DMS153 treated with DMSO at 0.1 percent for 48 hours (cell line): ENCODE data around the gene NEK11.
A peak's percentile ranks its signal among the peaks of the same experiment; 100 is the strongest.

Source experiments
- DNase-seq: peaks from one replicate; lab custom pipeline; 2025; ENCODE audit not compliant: unreplicated experiment; lab: John Stamatoyannopoulos, UW

Gene NEK11

DNA sequence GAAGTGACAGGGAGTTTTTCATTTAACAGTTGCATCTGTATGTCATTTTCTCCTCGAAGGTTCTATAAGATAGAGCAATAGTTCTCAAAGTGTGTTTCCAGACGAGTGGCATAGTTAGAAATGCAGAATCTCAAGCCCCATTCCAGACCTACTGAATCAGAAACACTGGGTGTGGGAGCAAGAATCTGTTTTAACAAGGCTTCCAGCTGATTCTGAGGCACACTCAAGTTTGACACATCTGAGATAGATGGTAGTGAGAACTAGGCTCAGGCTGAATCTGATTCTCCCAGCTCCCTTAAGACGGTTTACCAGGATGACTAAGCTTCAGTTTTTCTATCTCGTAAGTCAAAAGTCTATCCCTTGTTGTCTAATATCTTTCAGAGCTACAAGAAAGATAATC lies 195.1 kb downstream of the NEK11 start:
- no peak for DNase-seq

DNA sequence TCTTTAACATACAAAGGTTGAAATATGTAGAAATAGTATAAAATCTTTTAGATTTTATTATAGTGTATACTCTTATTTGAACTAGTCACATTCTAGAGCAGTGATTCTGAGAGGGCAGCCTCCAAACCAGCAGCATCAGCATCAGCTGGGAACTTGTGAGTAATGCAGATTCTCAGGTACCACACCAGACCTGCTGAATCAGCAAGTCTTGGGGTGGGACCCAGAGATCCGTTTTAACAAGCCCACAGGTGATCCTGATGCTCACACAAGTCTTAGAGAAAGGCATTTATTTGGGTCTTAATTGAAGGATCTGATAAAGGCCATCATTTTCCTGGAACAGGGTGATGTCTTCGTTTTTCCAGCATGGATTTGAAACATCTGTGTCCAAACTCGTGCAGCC lies 195.9 kb downstream of the NEK11 start:
- no peak for DNase-seq

DNA sequence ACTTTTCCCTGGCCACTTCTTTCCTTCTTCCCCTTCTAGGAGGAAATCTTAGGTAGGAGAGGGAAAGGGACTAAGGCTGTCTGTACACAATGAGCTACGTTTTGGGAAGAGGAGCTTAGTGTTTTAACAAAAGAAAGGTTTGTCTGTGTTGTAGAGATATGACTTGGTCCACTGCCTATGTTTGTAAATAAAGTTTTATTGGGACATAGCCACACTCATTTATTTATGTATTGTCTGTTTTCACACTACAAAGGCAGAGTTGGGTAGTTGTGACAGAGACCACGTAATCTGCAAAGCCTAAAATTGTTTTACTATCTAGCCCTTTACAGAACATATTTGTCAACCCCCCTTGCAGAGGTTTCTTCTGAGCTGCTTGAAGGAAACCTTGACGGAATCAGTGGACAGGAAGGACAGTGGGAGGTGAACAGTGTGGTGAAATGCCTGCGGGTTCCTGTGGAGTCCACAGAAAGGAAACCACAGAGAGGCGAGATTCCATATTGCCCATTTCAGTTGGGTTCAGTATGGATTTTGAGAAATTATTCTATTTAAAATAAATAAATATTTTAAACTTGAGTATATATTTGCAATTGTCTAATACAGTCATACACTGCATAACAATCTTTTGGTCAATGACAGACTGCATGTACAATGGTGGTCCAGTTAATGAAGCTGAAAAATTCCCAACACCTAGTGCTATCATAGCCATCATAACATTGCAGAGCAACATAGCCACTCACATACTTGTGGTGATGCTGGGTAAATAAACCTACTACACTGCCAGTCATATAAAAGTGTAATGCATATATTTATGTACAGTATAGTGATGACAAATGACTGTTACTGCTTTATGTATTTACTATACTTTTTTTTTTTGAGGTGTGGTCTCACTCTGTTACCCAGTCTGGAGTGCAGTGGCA lies 197.0 kb downstream of the NEK11 start:
- DNase-seq = no peak

DNA sequence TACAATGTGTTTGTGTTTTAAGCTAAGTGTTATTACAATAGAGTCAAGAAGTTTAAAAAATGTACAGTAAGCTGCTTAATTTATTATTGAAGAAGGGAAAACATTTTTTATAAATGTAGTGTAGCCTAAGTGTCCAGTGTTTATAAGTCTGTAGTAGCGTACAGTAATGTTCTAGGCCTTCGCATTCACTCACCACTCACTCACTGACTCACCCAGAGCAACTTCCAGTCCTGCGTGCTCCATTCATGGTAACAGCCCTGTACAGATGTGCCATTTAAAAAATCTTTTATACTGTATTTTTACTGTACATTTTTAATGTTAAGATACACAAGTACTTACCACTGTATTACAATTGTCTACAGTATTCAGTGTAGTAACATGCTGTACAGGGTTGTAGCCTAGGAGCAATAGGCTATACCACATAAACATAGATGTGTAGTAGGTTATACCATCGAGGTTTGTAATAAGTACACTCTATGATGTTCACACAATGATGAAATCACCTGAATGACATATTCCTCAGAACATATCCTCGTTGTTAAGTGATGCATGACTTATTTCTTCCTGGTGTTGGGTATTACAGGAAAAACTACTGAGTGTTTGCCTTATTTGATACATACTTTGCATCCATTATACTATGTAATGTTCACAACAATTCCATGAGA lies 198.3 kb downstream of the NEK11 start:
- DNase-seq = no peak

DNA sequence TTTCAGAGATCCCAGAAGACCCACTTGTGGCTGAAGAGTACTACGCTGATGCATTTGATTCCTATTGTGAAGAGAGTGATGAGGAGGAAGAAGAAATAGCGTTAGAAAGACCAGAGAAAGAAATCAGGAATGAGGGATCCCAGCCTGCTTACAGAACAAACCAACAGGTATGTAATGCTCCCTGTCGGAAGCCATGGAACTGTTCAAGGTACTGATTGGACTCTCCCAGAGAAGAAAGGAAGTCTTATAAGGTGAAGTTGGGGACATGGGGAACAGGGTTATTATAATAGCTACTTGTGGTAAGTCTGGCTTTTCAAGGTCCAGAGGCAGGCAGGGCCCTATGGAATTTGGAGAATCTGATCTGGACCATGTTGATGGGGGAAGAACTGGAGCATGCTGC lies 201.8 kb downstream of the NEK11 start:
- no peak for DNase-seq

DNA sequence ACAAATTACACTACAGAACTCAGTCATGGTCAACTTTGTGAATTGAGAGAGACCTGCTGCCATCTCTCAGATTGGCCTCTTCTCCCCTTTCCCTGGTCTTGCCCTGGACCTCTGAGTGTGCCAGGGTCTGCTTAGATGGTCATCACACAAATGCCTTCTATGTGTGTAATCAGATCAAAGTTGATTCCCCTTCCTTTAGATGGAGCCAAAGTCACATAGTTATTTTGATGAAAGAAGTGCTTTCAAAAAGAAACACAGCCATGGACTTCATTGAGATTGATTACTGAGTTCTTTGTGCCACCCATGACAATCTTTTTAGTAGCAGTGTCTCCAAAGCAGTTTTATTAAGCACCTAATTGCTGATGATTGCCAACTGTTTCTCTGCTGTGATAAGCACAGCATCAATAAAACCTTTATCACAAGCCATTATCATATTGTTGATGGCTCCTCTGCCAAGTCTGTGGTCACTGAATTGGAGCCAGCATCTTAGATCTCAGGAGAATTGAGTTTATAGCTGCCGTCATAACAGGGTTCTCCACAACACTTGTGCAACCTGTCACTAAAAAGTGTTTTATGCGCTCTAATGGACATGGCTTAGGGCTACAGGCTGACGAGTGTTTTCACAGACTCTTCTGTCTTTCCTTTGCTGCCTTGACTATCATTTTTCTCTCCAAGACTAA lies 205.2 kb downstream of the NEK11 start:
- peak; percentile 71 for DNase-seq

DNA sequence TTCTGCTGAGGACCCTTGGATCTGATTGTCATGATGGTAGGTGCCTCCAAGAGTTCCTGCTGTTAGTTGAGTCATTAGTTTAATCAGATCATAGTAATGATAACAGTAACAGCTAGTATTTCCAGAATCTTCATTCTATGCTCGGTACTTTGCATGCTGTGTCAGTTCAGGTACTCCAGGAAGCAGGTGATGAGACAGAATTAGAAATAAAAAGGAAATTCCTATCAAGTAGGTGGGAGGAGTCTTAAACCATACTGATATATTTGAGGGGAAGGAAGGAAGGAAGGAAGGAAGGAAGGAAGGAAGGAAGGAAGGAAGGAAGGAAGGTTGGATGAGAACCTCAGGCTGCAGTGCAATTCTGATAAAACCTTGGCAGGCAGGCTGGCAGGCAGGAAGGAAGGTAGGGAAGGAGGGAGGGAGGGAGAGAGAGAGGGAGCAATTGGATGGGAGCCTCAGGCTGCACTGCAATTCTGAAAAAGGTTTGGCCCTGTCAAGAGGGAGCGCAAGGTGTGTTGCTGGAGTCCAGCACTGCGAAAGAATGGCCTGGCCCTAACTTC lies 206.1 kb downstream of the NEK11 start:
- DNase-seq = no peak

DNA sequence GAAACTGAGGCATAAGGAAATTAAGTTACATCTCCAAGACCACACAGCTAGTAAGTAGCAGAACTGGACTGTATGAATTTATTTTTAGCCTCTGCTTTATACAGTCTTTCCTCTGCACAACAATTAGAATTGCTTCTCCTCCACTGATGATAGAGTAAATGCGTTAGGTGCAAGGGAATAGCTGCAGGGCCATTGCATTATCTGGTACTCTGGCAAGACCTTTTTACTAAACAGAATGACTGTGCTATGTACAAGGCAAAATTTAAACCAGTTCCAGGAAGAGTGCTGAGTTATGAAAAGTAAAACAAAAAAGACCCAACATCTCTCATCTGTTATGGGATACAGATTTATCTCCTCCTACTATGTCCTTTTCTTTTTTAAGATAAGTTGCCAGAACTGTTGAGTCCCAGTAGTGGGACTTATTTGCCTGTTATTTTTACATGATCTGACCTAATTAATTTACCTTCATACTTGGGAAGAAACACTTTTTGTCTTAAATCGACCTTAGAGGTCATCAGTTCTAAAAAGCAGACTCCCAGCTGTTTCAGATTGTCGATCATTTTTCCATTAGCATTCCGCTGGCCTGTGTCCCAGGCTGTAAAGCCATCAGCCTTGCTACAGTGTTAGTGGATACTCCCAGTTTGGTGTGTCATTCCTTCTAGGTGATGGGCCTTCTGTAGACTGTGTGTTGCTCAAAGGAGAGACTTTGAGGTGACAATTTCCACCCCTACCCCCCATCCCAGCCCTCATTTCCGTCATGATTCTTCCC lies 207.4 kb downstream of the NEK11 start:
- DNase-seq = no peak

DNA sequence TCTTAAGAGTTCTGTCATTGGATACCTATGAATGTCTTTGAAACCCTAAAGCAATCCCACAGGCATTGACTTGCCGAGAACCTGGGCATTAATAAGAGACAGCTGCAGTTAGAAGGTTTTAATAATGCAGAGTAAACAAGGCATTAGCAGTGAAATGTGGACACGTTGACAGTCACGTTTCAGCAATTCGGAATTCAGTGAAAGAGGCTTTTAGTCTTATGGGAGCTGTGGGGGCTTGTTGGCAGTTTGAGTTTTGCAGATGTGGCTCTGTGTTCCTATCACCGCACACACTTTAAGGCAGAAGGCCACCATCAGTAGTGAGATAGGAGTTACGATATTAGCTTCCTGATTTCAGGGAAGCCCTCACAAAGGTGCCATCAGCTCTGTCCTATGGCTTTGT lies 209.7 kb downstream of the NEK11 start:
- no peak for DNase-seq

DNA sequence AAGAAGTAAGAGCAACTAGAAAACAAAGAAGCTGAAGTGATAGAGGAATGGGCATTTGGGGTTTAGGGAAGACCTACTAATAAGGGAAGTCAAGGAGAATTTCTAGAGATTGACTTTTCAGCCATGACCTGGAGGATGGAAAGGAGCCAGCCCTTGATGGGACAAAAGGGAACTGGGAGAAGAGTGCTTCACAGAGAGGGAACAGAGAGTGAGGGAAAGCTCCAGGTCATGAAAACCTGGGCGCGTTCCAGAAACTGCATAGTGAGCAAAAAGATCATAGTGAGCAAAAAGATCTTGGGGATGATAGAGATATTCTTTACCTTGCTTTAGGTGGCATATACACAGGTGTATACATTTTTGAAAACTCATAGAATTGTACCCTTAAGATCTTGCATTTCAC lies 211.8 kb downstream of the NEK11 start:
- no peak for DNase-seq

DNA sequence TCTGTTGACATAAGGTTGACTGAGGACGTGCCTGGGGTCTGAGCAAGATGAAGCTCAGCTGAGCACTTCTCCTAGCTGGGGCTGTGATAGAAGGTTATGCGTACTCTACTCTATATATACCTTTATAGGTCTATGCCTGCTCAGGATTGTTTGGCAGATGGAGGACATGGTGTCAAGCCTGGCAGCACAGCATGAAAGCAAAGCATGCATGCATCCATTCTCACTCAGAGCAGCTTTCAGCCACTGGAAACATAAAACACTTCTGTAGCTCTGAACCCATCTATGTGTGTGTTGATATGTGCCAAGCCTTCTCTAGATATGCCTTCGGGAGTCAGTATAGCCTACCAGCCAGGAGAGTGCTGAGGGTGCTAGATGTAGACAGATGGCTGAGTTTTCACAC lies 212.6 kb downstream of the NEK11 start:
- DNase-seq = no peak

DNA sequence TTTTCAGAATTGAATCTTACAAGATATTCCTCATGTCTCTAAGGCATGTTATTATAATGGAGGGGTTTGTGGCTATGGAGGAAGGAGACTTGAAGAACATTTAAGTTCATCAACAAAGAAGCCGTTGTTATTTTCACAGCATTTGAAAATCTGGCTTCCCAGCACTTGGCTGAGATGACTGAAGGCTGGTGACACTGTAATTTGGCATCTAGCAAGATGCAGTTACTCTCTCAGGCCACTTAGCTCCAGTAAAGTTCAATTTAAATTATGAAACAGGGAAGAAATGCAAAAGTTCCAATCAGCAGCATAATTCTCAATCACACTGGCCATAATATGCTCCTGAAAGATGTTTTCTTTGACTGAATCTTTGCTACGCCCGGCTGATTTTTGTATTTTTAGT lies 215.5 kb downstream of the NEK11 start:
- no peak for DNase-seq

DNA sequence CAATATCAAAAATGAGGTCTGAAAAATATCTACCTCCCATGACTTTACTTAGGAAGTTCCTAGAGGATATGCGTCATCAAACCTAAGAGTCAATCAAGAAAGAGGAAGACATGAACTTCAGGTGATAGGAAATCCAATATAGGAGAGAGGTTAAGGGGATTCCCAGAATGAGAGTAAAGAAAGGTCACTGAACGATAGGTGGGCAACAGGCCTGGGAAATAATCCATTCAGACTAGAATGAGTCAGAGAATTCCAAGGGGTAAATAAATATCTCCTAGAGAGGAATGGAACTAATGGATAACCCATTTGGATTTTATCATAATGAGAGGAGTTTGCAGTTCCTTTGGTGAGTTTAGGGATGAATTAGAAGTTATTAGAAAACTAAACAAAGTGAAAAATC lies 223.8 kb downstream of the NEK11 start:
- DNase-seq = no peak

DNA sequence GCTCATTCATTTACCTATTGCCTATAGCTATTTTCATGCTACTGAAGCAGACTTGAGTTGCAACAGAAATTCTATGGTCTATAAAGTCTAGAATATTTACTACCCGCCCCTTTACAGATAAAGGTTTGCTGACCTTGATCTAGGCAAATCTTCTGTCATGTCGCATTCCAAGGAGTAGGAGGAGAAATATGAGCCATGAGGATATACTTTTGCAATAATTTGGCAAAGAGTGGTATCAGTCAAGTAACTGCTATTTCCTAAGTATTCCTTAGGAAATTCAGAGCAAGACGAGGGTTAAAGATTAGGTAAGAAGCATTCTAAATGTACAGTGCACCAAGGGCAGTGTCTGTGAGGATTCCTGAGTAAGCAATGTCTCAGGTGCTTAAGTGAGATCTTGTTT lies 233.8 kb downstream of the NEK11 start:
- DNase-seq = no peak

DNA sequence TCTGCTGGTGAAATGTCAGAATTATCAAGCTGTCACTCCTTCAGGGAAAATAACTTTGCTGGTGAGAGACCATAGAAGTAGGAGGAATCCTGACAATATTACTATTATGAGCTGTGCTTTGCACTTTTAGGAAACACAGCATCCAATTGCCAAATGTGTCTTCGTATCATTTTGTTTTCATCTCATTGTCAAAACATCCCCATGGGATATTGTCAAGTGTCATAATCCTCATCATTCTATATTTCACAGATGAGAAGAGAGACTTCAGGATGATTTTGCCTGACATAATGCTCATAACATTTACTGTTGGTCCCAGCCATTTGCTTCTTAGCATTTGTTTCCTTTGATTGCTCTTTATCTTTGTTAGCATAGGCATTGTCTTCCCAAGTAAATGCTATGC lies 234.4 kb downstream of the NEK11 start:
- no peak for DNase-seq

DNA sequence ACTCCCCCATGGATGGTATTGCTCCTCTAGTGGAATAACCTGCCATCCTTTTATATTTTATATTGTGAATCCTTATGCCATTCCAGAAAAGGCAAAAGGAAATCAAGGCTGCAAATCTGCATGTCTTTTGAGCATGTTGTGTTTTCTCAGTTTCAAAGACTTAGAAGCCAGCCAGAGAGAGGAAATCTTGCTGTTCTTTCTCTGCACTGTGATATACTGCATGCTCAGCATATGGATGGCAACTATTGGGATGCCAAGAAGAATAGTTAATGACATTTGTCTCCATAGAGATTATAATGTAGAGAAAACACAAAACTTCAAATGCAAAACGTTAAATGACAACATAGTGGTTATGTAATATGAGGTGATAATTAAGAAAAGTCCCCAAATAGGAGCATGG lies 248.9 kb downstream of the NEK11 start:
- DNase-seq = no peak

DNA sequence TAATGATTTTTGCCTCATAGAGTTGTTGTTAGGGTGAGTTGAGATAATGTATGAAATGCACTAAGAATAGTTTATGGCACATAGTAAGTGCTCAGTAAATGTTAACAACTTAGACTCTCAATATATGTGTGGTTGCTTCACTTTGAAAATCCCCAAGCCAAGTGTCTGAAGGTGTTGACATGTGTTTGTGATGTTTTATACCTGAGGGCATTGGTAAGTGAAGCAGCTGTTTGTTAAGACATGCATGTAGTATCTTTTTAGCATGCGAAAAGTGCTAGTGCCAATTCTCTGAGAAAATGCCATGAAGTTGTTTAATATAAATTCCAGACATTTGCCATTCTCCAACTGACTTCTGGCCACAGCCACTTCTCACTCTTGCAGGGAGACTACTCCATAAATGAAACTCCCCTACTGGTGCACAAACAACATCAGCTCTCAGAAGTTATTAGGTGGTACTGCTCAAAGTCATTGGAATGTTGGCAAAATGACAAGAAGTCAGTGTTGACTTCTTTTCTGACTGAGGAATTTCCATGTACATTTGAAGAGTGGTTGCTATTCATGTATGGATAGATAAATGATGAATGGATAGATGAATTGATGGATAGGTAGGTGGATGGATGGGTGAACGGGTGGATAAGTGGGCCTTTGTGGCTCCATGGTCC lies 251.3 kb downstream of the NEK11 start:
- no peak for DNase-seq

DNA sequence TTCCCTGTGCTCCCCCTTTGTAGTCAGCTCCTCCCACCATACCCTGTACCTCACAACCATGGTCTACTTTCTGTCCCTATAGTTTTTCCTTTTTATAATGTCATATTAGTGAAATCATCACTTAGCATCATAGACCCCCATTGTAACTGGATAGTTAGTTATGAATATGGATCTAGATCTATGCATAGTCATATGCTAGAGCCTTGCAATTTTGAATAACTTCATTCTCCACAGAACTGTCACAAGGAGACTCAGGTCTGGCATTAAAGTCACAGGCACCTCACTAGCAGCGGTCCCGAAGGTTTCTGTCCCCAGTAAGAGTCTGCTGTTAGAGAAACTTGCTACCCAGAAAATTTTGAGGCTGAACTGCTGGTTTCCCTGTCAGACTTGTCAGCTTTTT lies 252.9 kb downstream of the NEK11 start:
- DNase-seq = no peak

DNA sequence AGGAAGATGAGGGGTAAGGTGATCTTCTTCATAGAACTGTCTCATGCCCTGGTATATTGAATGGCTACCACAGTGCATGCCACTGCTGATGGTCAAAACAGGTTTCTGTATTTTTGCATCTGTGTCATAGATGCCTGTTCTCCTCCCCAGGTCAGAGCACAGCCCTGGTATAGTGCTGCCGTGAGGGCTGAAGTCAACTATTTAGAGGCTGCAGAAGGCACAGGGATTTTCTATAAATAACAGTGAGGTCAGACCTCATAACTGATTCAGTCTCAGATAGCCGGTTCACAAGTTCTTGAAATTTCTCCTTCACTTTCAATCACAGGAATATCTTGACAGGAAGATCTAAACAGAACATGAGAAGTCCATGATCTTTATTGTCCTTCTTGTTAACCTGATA lies 255.7 kb downstream of the NEK11 start:
- DNase-seq = no peak

DNA sequence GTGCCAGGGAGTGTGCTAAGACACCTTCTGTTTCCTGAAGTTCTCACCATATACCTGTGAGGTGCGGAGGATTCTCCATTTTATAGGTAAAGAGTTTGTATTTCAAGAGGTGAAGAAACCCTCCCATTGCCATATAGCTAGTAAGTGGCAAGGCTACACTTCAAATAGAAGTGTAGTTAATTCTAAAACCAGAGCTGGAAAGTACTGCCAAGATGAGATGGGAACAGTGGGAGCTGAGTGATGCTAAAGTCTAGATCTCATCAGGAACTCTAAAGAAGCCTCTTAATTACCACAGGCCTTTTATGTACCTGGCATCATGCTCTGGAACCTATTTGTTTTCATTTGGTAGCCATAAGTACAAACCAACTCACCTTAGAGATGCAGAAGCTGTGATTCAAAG lies 256.3 kb downstream of the NEK11 start:
- no peak for DNase-seq
